Motor neuron (in vitro differentiated cells): Measurements from ENCODE around the gene GALNT1. TPM values are rescaled to one million over a fixed set of nuclear protein-coding genes. Genes with fewer than 3 reads are reported as not detected.

ENCODE experiments used
- ATAC-seq, 8 experiments: fragments of 200-7000 bp; cut with Tn5 transposase; replicated peaks in 6 of 8; 2 replicates each; pipeline ENCODE4 v1.8.0; 2021; ENCODE audit warnings: mild to moderate bottlenecking in 8 of 8, moderate library complexity in 8 of 8
- H3K27ac ChIP-seq, 2 donors: fragments of 250-450 bp; sonication (Bioruptor Pico); 2 replicates each; pipeline ENCODE4 v1.9.0; 2021; ENCODE audit warnings: antibody characterized with exemption in 2 of 2, mild to moderate bottlenecking in 2 of 2, moderate library complexity in 1 of 2
- H3K4me1 ChIP-seq, 2 donors: fragments of 250-450 bp; sonication (Bioruptor Pico); replicated peaks in 1 of 2; 2 replicates each; pipeline ENCODE4 v1.6.1; 2021; ENCODE audit warnings: antibody characterized with exemption in 2 of 2, mild to moderate bottlenecking in 2 of 2, moderate library complexity in 1 of 2
- H3K4me3 ChIP-seq, 5 donors: fragments of 250-450 bp; sonication (Bioruptor Pico); 2 replicates each; pipeline ENCODE4 v1.9.0; 2021; ENCODE audit warnings: antibody characterized with exemption in 5 of 5, mild to moderate bottlenecking in 5 of 5, moderate library complexity in 4 of 5
- WGBS, 10 experiments: fragments of 450-650 bp; shearing (Covaris generic); methylation state at CpG; one replicate each; pipeline ENCODE4 v1.0.0; 2022; 5-methylcytosine and 5-hydroxymethylcytosine counted together
- in situ Hi-C, 9 experiments: fragments of 400-800 bp; cut with MboI; loops; one replicate each; pipeline ENCODE4 v1.15.0; 2021; ENCODE audit warnings: low sequenced_read_pairs in 9 of 9, low pct_unique_long_range_greater_than_20kb in 2 of 9; ENCODE audit not compliant: unreplicated experiment in 9 of 9
- total RNA-seq, 8 experiments: library from RNA; unstranded; fragments of 300-600 nt; gene quantifications; 2 replicates each; pipeline versions ENCODE4 v1.2.3 to v1.2.4, GENCODE V29; 2022

The GALNT1 gene
- total RNA-seq, 8 experiments from 2014 or later, result 29.8 to 164 (median 44.1) TPM

DNA sequence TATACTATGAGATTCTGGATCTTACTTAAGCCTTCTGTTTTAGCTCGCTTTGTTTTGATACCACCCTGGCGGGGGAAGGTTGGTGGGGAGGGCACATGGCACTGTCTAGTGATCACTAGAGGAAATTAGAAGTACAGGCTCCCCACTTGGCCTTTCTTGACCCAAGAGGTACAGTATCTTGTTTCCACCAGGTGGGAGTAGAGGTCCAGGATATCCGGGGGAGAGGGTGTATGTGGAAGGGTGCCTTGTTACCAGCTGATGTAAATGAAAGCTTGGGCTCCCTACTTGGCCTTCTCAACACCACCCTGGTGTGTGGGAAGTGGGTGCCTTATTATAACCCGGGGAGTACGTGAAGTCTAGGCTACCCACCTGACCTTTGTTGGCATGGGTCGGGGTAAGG lies 7.5 kb downstream of the GALNT1 start:
- in situ Hi-C loops, result loop anchor here in 1 of 9 experiments (10.0 kb wide), 1 partner anchor 174 kb away; no protein-coding TSS in a partner anchor
- Histone ChIP-seq H3K4me3 (no peak overlapping the region), H3K4me1 (no peaks in the 10 kb centered on the region), H3K27ac (no peak overlapping the region)
- 80 to 100% (median 96%) methylated on average over 2 to 5 of the region's 6 CpGs; no CpG with 5 or more reads in 1 of the 10 experiments for WGBS, 10 experiments
- ATAC-seq, result no peak

- no peak for ATAC-seq
- in situ Hi-C loops, result loop anchor here in 1 of 9 experiments (10.0 kb wide), 1 partner anchor 175 kb away; no protein-coding TSS in a partner anchor
- 38 to 100% (median 100%) methylated on average over 1 of the region's 1 CpG; no CpG with 5 or more reads in 1 of the 10 experiments for WGBS, 10 experiments
- Histone ChIP-seq H3K4me3 (no peak overlapping the region), H3K4me1 (no peaks in the 10 kb centered on the region), H3K27ac (no peak overlapping the region)
These were observed 8.0 kb downstream of the GALNT1 start for GRCh38 chr18:35589546-35589945.

DNA sequence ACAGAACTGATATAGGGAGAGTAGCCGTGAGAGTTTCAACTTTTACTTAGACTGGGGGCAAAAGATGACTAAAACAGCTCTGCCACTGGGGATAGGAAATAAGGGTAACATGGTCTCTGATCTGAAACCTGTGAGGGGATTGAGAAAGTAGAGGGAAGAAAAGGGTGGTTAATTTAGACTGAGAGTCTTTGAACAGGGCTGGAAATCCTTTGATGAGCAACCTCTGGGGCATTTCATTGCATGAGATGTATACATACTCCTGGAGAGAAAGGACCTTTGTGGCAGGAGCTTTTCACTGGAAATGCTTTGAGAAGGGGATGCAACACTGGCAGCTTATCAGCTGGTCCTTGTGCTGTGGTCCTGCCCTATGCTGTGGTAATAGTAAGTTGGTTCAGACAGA lies 9.4 kb downstream of the GALNT1 start:
- WGBS, 10 experiments, result 90 to 100% (median 100%) methylated on average over 1 of the region's 1 CpG; no CpG with 5 or more reads in 5 of the 10 experiments
- in situ Hi-C loops, result no loop called here
- no peaks in the 10 kb centered on the region for H3K4me1 ChIP-seq
- ATAC-seq, result no peak
- no peak overlapping the region for H3K4me3 ChIP-seq
- H3K27ac ChIP-seq, result no peak overlapping the region

GRCh38 chr18:35592298-35592697 lies 10.8 kb downstream of the GALNT1 start:
- in situ Hi-C loops, result no loop called here
- no peak for ATAC-seq
- Histone ChIP-seq H3K4me1 (no peaks in the 10 kb centered on the region), H3K4me3 (no peak overlapping the region), H3K27ac (no peak overlapping the region)

- in situ Hi-C loops, result no loop called here
- ATAC-seq, result no peak
- Histone ChIP-seq H3K27ac (no peak overlapping the region), H3K4me3 (no peak overlapping the region), H3K4me1 (no peaks in the 10 kb centered on the region)
- 80 to 100% (median 100%) methylated on average over 1 to 3 of the region's 4 CpGs; no CpG with 5 or more reads in 5 of the 10 experiments for WGBS, 10 experiments
These were observed 12.3 kb downstream of the GALNT1 start for GRCh38 chr18:35593859-35594258.

- ATAC-seq, result no peak
- in situ Hi-C loops, result no loop called here
- Histone ChIP-seq H3K4me3 (no peak overlapping the region), H3K27ac (no peak overlapping the region), H3K4me1 (no peaks in the 10 kb centered on the region)
- 100% methylated on average over 2 to 4 of the region's 4 CpGs; no CpG with 5 or more reads in 8 of the 10 experiments for WGBS, 10 experiments
These were observed 16.2 kb downstream of the GALNT1 start for GRCh38 chr18:35597758-35598157.

DNA sequence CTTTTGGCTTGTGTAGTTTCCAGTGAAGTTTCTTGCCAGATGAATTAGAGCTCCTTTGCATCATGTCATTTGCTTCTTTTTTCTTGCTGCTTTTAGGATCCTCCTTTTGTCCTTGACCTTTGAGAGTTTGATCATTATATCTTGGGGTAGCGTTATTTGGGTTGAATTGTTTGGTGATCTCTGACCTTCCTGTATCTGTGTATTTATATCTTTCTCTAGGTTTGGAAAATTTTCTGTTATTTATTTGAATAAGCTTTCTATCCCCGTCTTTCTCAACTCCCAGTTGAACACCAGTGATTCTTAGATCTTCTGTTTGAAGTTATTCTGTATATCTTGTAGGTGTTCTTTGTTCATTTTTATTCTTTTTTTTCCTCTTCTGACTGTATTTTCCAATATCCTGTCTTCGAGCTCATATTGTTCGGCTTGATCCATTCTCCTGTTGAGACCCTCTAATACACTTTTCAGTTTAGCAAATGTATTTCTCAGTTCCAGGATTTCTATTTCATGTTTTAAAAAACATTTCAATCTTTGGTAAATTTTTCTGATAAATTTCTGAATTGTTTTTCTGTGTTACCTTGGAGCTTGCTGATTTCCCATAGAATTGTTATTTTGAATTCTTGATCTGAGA lies 20.8 kb downstream of the GALNT1 start:
- in situ Hi-C loops, result no loop called here
- Histone ChIP-seq H3K4me3 (no peak overlapping the region), H3K27ac (no peak overlapping the region), H3K4me1 (no peaks in the 10 kb centered on the region)
- no peak for ATAC-seq
- WGBS, 10 experiments, result 70 to 98% (median 96%) methylated on average over 2 to 4 of the region's 4 CpGs

DNA sequence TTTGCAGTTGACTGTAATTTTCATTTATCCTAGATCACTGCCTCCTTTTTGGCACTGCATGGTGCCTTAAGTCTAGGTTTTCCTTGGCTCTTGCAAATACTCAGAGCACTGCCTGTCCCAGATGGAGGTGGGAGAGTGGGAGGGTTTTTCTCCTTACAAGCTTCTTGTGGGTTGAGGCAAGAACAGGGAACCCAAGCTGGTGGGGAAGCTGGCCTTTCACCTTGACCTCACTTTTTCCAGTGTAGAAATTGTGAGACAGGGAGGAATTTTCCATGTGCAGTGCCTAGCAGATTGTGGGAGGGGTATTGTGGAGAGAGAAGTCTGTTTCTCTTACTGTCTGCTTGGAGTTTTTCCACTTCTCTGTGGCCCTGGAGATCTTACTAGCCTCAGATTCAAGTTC lies 21.5 kb downstream of the GALNT1 start:
- no peak overlapping the region for H3K27ac ChIP-seq
- in situ Hi-C loops, result no loop called here
- no peak for ATAC-seq

DNA sequence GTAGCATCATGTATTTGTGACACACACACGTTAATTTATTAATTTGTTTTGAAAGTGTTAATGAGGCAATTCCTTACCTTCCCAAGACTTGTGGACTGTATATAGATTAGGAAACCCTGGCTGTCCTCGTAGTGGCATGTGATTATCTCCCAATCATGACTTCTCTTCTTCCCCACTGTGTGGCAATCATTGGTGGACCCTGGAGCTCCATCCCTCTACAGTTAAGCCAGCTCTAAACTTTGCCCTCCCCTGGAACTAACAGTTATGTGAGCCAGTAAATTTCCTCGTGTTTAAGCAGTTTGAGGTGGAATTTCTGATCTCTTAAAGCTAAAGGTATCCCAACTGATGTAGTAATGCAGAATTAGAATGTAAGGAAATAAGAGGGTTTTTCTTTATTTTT lies 22.0 kb downstream of the GALNT1 start:
- no peak overlapping the region for H3K4me3 ChIP-seq
- WGBS, 10 experiments, result 81 to 100% (median 100%) methylated on average over 1 to 3 of the region's 3 CpGs; no CpG with 5 or more reads in 2 of the 10 experiments

More for the DNA sequence above, 21.5 kb downstream of the GALNT1 start:
- Histone ChIP-seq H3K4me1 (no peaks in the 10 kb centered on the region), H3K4me3 (no peak overlapping the region)

GRCh38 chr18:35604369-35604768 lies 22.8 kb downstream of the GALNT1 start:
- Histone ChIP-seq H3K27ac (no peak overlapping the region), H3K4me3 (no peak overlapping the region), H3K4me1 (peaks cover 0 to 6% of the 10 kb centered on the region in 2 donors)
- in situ Hi-C loops, result no loop called here
- ATAC-seq, result no peak
- WGBS, 10 experiments, result 63 to 100% (median 90%) methylated on average over 1 to 3 of the region's 3 CpGs

More for the DNA sequence above, 22.0 kb downstream of the GALNT1 start:
- in situ Hi-C loops, result no loop called here
- Histone ChIP-seq H3K4me1 (no peaks in the 10 kb centered on the region), H3K27ac (no peak overlapping the region)
- no peak for ATAC-seq

- Histone ChIP-seq H3K4me3 (no peak overlapping the region), H3K4me1 (peaks cover 0 to 15% of the 10 kb centered on the region in 2 donors), H3K27ac (no peak overlapping the region)
- ATAC-seq, result no peak
- WGBS, 10 experiments, result 50 to 92% (median 86%) methylated on average over 1 to 3 of the region's 3 CpGs; no CpG with 5 or more reads in 1 of the 10 experiments
- in situ Hi-C loops, result no loop called here
These were observed 24.3 kb downstream of the GALNT1 start for GRCh38 chr18:35605686-35606417.

GRCh38 chr18:35609236-35609635 lies 27.7 kb downstream of the GALNT1 start:
- Histone ChIP-seq H3K27ac (no peak overlapping the region), H3K4me3 (no peak overlapping the region), H3K4me1 (peaks cover 0 to 17% of the 10 kb centered on the region in 2 donors)
- in situ Hi-C loops, result no loop called here
- WGBS, 10 experiments, result 80 to 100% (median 95%) methylated on average over 1 of the region's 1 CpG; no CpG with 5 or more reads in 2 of the 10 experiments
- ATAC-seq, result no peak

- in situ Hi-C loops, result no loop called here
- peak in 3 of 8 experiments; percentile 28 to 52 (median 52) for ATAC-seq
- Histone ChIP-seq H3K4me1 (peaks cover 0 to 17% of the 10 kb centered on the region in 2 donors), H3K27ac (no peak overlapping the region), H3K4me3 (no peak overlapping the region)
- WGBS, 10 experiments, result 33 to 100% (median 83%) methylated on average over 1 to 3 of the region's 3 CpGs
These were observed 28.5 kb downstream of the GALNT1 start for GRCh38 chr18:35610089-35610488.
